CD4-positive, alpha-beta T cell treated with Interferon gamma for 1 hour (primary cell): ENCODE measurements around the gene APOL4.
"Not testable (repeated sequence)": the region's sequence is repeated elsewhere in the genome, so short reads cannot be mapped to it uniquely, and the experiment has no call there.

Source experiments
- DNase-seq: peaks from one replicate; pipeline ENCODE4 v3.0.0-alpha.2; 2020

Gene APOL4

DNA sequence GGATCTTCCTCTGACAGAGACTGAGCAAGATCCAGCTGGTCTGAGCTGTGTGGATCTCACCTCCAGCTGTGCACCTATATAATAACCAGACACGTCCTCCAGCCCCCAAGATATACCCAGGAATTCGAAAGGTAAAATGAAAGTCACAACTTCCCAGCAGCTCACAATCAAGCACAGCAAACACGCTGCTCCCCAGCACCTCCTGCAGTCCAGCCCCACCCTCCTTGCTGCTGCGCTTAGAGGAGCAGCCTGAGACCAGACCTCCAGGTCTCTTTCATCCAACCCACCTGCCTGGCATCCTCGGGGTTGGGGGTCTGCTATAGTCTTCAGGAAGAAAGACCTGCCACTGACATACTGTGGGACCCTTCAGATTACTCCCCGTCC, 3.0 kb upstream of the APOL4 start:
- DNase-seq: no peak

DNA sequence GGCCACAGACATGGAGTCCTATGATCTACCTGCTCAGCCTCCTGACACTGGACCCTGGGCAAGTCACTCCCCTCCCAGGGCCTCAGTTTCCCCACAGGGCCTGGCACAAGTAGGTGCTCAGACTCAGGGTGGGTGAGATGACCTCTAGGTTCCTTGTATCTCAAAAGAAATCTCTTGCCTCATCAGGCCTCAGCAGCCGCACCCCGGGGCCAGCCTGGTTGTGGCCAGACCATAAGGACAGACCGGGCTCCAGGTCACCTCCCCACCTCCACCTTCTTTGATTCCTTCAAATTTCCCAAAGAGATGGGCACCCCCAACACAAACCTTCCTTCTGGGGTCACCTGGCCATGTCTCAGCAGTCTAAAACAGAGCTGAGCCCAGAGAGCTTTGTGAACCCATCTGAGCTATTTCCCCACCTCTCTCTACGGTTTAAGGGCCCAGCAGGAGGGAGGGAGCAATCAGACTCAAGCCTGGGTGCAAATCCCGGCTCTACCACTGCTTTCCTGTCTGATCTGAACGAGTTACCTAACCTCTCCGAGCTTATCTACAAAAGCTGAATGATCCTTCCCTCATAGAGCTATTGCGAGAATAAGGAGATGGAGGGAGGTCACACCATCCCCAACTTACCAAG, 2.5 kb upstream of the APOL4 start:
- no peak for DNase-seq

- not testable (repeated sequence) for DNase-seq
These were observed 1.8 kb upstream of the APOL4 start for GRCh38 chr22:36203441-36203840.

- not testable (repeated sequence) for DNase-seq
These were observed 1.3 kb upstream of the APOL4 start for GRCh38 chr22:36202906-36203305.

GRCh38 chr22:36201025-36201424, 584 bp downstream of the APOL4 start:
- not testable (repeated sequence) for DNase-seq

DNA sequence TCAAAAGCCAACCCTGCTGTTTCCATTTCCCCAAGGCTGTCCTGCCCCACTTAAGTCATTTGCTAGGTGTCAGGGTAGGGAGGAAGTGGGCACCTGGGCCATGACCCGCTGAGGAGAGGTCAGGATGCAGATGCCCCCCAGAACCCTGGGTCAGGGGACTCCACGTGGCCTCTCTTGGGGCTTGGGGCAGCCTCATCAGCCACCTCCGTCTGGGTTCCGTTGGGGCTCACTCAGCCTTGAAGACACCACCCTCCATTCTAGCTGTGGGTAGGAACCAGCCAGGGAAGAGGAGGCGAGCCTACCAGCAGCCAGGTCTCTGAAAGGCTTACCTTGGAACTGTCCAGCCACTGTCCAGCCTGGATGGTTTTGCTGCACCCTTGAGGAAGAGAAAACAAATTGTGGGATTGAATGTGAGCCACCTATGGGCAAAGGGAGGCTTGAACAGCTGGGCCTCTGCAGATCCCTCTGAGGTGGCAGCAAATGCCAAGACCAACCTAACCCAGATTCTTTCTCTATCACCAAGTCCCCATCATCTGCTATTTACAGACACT, 2.5 kb downstream of the APOL4 start:
- DNase-seq: no peak

DNA sequence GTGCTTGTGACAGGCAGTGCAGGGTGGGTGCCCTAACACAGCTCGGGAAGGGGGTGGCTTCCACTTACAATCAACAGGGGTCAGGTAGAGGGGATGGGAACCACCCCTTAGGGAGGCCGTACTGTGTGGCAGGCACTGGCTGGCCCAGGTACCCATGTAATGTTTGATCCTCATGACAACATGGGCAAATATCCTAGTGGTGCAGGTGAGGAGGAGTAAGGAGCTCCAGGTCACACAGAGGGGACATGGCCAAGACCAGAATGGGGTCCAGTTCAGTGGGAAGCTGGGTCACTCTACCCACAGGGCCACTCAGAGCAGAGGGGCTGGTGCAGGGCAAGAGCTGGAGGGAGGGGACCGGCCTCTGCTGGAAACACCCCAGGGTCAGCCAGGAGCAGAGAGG, 3.1 kb downstream of the APOL4 start:
- DNase-seq: no peak

DNA sequence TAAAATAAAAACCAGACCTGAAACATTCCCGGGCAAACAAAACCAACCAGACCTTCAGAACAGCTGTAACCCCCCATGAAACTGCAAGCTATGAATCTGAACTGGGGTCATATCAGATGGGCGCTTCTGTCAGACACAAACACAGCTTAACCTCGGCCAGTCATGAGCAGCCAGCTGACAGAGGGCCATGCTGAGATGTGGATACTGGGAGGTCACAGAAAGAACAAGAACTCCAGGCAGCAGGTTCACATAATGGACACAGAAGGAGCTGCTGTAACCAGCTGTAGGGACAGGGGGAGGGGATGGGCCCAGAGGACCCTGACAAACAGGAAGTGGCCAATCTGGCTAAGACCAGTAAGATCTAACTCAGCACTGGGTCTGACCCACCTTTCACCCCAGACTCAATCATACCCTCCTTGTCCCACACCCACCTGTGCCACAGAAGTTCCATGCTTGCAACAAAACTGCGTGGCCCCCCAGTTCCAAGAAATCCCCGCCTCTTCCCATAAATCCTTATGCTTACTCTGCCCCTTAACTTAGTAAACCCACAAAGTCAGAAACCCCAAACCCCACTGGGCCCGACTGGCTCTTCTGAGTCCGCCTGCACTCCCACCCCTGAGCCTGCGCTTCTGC, 4.0 kb downstream of the APOL4 start:
- no peak for DNase-seq

- DNase-seq: no peak
These were observed 4.6 kb downstream of the APOL4 start for GRCh38 chr22:36197065-36197440.

DNA sequence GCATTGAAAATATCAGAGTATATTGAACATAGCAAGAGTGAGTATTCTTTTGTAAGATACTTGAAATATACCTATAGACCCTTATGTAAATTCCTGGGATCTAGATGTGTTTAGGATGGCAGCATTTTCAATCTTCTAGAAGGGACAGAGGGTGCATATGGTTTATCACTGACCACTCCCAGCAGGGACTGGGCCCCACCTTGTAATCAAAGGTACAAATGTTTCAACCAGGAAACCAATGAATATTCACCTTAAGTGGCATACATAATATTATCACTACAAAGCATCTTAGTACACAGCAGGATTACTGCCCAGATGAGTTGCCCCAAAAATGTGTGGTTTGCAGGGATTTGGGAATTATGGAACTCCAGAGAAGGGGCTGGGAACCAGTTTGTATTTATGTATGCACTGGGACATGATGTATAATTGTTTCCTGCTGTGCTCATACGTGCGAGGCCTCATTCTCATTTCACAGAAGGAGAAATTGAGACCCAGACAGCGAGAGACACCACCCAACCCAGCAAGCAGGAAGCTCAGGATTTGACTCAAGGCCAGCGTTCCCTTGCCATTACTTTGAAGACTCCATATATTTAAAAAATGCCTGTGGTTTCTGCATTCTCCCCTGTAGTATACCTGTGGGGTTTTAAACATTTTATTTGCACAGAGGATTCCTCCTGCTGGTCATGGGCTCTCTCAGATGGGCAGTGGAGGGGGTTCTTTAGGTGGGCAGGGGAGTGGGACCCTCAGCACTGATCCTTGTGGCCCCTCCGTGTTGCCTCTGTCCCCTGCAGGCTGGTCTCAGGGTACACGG, 5.2 kb downstream of the APOL4 start:
- DNase-seq: no peak

DNA sequence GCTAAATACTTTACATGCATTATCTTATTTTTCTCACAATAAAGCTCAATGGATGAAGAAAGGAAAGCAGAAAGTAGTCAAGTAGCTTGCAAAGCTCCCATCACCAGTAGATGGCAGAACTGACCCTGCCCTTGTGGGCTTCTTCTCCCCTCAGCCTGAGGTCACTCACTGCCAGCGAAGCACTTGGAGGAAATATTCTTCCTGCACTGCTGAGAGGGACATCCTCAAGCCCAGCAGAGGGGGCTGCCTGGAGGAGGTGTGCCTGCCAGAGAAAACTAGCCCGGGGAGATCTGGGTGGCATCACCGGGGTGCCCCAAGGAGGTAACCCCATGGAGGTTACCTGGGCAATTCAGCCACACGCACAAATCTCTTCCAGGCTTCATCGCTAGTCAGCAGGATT, 6.6 kb downstream of the APOL4 start:
- peak; percentile 48 for DNase-seq

DNA sequence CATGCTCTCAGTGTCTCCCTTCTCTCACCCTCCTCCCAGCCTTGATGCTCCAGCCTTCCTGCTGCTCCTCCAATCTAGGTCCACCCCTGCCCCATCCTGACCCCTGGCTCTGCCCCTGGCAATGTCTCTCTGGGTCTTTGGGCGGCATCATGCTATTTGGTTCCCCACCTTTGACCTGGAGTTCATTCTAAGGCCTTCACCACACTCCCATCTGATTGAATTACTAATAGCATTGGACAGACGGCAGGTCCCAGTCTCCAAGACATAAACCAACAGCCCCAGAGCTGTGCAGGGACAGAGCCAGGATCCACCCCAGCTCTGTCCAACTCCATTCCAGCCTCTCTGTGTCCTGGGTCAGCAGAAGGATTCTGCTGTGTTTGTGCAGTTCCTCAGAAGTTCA, 7.2 kb downstream of the APOL4 start:
- DNase-seq: no peak

GRCh38 chr22:36193577-36193976, 8.0 kb downstream of the APOL4 start:
- no peak for DNase-seq

GRCh38 chr22:36193171-36193570, 8.4 kb downstream of the APOL4 start:
- no peak for DNase-seq

DNA sequence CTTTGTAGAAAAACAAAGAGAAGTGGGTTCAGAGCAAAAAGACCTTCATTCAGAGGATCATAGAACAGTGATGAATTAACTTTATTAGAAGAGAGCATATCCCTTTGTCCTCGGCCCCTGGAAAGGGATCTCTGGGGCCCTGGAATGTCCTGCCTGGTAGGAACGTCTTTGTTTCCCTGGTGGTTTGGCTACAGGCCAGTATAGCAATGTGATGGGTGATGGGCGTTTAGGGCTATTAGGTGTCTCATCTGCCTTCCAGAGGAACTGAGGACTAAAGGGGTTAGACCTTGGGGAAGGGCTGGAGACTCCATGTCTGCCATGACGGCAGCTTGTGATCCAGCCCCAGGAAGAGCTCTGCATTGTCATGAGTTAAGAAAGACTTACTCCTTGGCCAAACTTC, 9.1 kb downstream of the APOL4 start:
- DNase-seq: no peak

DNA sequence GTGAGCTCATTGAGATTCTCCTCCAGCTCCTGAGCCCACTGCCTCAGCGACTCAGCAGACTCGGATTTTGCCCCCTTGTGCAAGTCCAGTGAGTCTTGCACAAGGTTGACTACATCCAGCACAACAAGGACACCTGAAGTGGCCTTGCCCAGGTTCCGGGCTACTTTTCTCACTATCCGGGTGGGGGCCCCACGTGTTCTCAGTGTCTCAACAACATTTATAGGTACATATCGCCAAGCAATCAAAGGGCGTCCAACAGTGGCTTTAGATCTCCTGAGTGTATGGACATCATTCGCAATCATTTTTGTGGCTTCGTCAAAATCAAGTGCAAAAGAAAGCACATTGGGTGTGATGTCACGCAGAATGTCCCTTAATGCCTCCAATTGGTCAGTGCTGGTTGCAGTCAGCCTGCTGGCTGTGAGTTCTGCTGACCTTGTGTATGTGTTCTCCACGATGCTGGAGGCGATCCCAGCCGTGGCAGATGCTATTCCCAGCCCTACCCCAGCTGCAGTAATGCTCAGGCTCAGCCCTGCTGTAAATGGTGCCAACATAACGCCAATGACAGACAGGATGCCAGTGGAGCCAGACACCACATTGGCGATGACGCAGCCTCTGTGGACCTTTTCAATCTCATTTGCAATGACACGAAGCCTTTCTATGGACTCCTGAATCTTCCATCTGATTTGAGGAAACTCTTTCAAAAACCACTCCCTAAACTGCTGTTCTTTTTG, 10.3 kb downstream of the APOL4 start:
- DNase-seq: no peak

DNA sequence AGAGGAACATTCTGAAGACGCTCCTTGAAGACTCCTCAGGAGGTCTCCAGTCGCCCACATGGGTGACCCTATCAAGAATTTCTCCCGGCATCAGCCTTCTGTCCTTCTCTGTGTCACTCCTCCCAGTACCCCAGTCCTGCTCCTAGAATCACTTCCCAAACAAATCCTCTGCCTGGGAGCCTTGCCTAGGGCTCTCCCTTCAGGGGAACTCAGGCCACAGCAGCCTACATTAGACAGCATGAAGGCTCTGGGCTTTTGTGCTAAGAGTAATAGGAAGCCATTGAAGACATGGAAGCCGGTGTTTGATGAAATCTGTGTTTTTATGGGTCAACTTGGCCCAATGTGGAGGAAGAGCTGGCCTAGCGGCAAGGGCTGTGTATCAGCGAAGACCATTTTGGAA, 13.7 kb downstream of the APOL4 start:
- DNase-seq: not testable (repeated sequence)

- no peak for DNase-seq
These were observed 15.6 kb downstream of the APOL4 start for GRCh38 chr22:36185828-36186624.

- no peak for DNase-seq
These were observed 17.1 kb downstream of the APOL4 start for GRCh38 chr22:36184433-36185025.

DNA sequence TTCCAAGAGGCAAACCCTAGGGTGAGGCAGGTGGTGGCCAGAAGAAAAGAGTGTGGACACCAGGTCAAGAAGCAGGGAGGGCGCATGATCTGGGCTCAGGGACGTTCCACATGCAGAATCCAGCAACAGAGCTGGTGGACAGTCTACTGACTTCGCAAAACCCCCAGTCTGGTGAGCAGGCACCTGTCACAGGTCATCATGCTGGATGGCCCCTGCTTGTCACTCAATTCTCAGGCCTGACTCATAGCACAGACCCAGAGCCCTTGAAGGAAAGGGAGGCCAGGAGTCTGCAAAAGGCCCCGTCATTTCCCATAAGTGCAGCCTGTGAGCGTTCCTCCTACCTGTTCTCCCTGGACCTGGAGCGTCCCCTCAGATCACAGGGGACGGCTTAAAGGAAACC, 18.2 kb downstream of the APOL4 start:
- DNase-seq: no peak

DNA sequence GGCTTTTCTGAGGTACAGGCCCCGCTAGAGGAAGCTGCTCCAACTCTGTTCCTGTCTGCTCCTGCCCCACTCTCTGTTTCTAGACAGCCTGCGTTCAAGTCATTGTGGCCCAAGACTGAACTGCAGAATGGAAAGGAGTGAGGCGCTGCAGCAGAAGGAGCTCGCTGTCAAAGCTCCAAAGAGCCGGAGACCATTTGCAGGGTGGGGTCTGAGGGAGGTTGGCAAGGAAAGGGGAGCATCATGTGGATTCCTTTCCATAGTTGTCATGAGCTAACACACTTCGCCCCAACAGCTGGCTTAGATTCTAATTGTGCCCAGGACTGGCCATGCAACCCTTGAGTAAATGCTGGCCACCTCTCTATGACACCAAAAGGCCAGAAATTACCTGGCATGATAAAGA, 18.8 kb downstream of the APOL4 start:
- no peak for DNase-seq

DNA sequence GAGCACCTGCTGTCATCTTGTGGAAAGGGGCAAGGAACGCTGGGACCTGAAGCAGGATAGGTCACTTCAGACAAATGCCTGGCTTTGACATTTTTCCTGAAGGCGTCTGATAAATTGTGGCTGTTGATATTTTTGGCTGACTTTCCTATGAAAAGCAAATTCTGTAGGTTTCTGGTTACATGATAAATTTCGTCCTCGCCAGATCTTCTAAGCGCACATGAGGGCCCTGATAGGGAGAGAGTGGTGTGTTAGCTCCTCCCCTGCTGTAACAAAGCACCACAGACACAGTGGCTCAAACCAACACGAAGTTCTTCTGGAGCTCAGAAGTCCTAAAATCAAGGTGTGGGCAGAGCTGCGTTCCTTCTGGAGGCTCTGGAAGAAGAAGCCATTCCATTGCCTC, 19.6 kb downstream of the APOL4 start:
- no peak for DNase-seq
